Esophagus squamous epithelium (tissue), 5 donors: Measurements from ENCODE around the gene CPSF4. TPM values are rescaled to one million over a fixed set of nuclear protein-coding genes. Genes with fewer than 3 reads are reported as not detected.

Experiments used
- DNase-seq: peaks from one replicate; lab custom pipeline; 2025; lab: John Stamatoyannopoulos, UW
- H3K27ac ChIP-seq, 4 donors: fragments of 200-600 bp; sonication (generic); one replicate each; pipeline ENCODE4 v1.5.1; 2016 to 2019; ENCODE audit warnings: mild to moderate bottlenecking in 1 of 4
- H3K27me3 ChIP-seq, 4 donors: fragments of 200-600 bp; sonication (generic); 1 replicate in 3 of 4; 2 replicates in 1 of 4; pipeline versions ENCODE4 v1.5.1 to v1.6.0; 2017 to 2021; ENCODE audit warnings: antibody characterized with exemption in 1 of 4
- H3K36me3 ChIP-seq, 3 donors: fragments of 200-600 bp; sonication (generic); one replicate each; pipeline ENCODE4 v1.5.1; 2016 to 2019
- H3K4me1 ChIP-seq, 3 donors: fragments of 200-600 bp; sonication (generic); one replicate each; pipeline ENCODE4 v1.5.1; 2017 to 2019
- H3K4me3 ChIP-seq, 4 donors: fragments of 200-600 bp; sonication (generic); 1 replicate in 3 of 4; 2 replicates in 1 of 4; pipeline ENCODE4 v1.5.1; 2016 to 2019; ENCODE audit warnings: mild to moderate bottlenecking in 2 of 4, moderate library complexity in 1 of 4
- H3K9me3 ChIP-seq, 3 donors: fragments of 200-600 bp; sonication (generic); one replicate each; pipeline ENCODE4 v1.5.1; 2016 to 2019
- POLR2A ChIP-seq, 4 donors: fragments of 450-650 bp; IDR thresholded peaks; one replicate each; pipeline ENCODE4 v1.6.1; 2017; ENCODE audit warnings: antibody characterized with exemption in 4 of 4, mild to moderate bottlenecking in 4 of 4, moderate library complexity in 3 of 4
- WGBS, 2 donors: methylation state at CpG; one replicate each; pipeline ENCODE4 v1.1.5; 2018; 5-methylcytosine and 5-hydroxymethylcytosine counted together
- intact Hi-C: fragments of 100-400 bp; cut with DNase I; formaldehyde crosslinking; loops from one replicate; pipeline ENCODE4 v1.15.0; 2022
- total RNA-seq, 4 donors: library from RNA; depleted of rRNA; stranded (reverse); fragments of >200 nt; gene quantifications; one replicate each; pipeline ENCODE4 v1.1.0, GENCODE V29; 2016
- TF ChIP-seq, protein P1 (sequence below), 6 experiments: fragments of 450-650 bp in 4 of 6; fragments of 200-600 bp in 2 of 6; sonication (generic) in 2 of 6; IDR thresholded peaks; one replicate each; pipeline ENCODE4 v1.5.1; 2016 to 2019; ENCODE audit warnings: antibody characterized with exemption in 6 of 6, mild to moderate bottlenecking in 4 of 6, moderate library complexity in 4 of 6
- donor health status: DM: yes; HTN: yes; CAD: no.

The CPSF4 gene
- total RNA-seq, 4 donors from 2014 or later, result 15.1 to 29.2 (median 19.4) TPM

DNA sequence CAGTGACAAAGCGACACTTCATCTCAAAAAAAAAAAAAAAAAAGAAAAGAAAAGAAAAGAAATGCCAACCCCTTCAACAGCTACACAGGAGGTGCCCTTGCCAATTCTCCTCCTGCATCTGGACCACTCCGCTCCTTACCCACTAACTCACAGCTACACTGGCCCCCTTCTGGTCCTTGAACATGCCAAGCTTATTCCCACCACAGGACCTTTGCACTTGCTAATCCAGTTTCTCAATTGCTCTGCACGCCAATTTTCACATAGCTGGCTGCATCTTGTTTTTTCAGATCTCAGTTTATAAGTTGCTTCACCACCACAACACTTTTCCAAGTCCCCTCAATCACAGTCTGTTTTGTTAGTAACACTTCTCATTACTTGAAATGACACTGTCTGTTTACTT lies 35.9 kb upstream of the CPSF4 start:
- Histone ChIP-seq H3K27me3 (no peaks in the 10 kb centered on the region), H3K4me3 (no peak overlapping the region), H3K27ac (no peak overlapping the region), H3K9me3 (no peaks in the 10 kb centered on the region), H3K36me3 (peaks cover 25 to 79% (median 37%) of the 10 kb centered on the region in 3 donors), H3K4me1 (peaks cover 16 to 38% (median 17%) of the 10 kb centered on the region in 3 donors)
- TF ChIP-seq, protein P1, sequence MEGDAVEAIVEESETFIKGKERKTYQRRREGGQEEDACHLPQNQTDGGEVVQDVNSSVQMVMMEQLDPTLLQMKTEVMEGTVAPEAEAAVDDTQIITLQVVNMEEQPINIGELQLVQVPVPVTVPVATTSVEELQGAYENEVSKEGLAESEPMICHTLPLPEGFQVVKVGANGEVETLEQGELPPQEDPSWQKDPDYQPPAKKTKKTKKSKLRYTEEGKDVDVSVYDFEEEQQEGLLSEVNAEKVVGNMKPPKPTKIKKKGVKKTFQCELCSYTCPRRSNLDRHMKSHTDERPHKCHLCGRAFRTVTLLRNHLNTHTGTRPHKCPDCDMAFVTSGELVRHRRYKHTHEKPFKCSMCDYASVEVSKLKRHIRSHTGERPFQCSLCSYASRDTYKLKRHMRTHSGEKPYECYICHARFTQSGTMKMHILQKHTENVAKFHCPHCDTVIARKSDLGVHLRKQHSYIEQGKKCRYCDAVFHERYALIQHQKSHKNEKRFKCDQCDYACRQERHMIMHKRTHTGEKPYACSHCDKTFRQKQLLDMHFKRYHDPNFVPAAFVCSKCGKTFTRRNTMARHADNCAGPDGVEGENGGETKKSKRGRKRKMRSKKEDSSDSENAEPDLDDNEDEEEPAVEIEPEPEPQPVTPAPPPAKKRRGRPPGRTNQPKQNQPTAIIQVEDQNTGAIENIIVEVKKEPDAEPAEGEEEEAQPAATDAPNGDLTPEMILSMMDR (IDR thresholded peaks at IDR 0.05), result no peak
- TF ChIP-seq POLR2A (IDR thresholded peaks at IDR 0.05), result no peak
- WGBS, 2 donors, result 98% methylated on average over 3 of the region's 3 CpGs
- intact Hi-C loops, result no loop called here
- no peak for DNase-seq

DNA sequence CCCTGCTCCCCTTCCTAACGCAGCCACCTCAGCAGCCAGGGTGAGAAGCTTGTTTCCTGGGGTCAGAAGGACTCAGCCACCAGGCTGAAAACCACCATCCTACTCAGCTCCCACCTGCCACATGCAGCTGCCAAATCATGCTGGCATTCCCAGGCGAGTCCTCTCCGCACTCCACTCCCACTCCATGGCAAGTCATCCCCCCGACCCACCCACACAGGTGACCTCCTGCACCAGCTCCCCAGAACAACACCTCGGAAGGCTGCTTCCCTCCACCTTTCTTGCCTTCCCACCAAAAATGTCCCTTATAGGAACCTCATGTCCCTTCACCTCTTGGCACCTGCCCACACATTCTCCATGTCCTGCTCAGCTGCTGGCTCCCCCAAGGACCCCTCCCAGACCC lies 35.0 kb upstream of the CPSF4 start:
- no peaks in the 10 kb centered on the region for H3K27me3 ChIP-seq
- H3K9me3 ChIP-seq, result no peaks in the 10 kb centered on the region
- intact Hi-C loops, result no loop called here
- H3K27ac ChIP-seq, result no peak overlapping the region
- peaks cover 17 to 39% (median 17%) of the 10 kb centered on the region in 3 donors for H3K4me1 ChIP-seq
- WGBS, 2 donors, result 88 to 96% methylated on average over 5 of the region's 5 CpGs
- no peak for DNase-seq
- TF ChIP-seq POLR2A (IDR thresholded peaks at IDR 0.05), result no peak
- TF ChIP-seq, protein P1 (IDR thresholded peaks at IDR 0.05), result no peak
- H3K36me3 ChIP-seq, result peaks cover 21 to 70% (median 33%) of the 10 kb centered on the region in 3 donors
- no peak overlapping the region for H3K4me3 ChIP-seq

DNA sequence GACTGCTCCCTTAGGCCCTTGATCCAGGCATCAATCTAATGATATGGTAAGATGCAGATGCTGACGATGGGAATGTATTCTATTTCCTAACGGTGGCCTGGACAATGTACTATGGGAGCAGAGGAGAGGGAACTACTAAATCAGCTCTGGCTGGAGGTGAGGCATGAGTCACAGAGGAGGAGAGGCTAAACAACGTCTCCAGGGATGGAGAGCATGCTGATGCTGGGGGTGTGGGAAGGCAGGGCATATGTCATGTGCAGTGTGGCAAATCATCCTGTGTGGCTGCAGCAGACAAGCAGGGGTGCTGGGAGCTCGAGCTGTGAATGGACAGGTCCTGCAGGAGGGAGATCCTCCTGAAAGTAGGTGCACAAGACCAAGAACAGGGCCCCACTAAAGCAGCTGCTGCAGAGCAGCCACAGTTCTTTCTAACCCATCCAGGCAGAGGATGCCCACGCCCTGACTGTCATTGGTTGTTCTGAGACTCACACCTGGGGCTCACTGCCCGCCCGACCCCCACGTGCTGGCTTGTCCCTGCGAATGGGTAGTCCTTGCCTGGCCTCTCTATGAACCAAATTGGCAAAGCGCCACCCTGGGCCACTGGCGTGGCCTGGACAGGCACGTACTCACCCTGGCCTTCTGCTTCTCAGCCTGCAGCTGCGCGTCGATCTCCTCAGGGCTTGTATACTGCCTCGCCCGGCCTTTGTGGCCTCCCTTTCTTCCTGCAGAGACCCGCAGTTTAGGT lies 34.3 kb upstream of the CPSF4 start:
- intact Hi-C loops, result no loop called here
- H3K27ac ChIP-seq, result no peak overlapping the region
- 38 to 69% methylated on average over 3 to 18 of the region's 18 CpGs for WGBS, 2 donors
- no peaks in the 10 kb centered on the region for H3K9me3 ChIP-seq
- DNase-seq, result no peak
- TF ChIP-seq, protein P1 (IDR thresholded peaks at IDR 0.05), result no peak
- TF ChIP-seq POLR2A (IDR thresholded peaks at IDR 0.05), result no peak
- peaks cover 14 to 63% (median 28%) of the 10 kb centered on the region in 3 donors for H3K36me3 ChIP-seq
- H3K27me3 ChIP-seq, result no peaks in the 10 kb centered on the region
- no peak overlapping the region for H3K4me3 ChIP-seq
- peaks cover 17 to 41% (median 17%) of the 10 kb centered on the region in 3 donors for H3K4me1 ChIP-seq

DNA sequence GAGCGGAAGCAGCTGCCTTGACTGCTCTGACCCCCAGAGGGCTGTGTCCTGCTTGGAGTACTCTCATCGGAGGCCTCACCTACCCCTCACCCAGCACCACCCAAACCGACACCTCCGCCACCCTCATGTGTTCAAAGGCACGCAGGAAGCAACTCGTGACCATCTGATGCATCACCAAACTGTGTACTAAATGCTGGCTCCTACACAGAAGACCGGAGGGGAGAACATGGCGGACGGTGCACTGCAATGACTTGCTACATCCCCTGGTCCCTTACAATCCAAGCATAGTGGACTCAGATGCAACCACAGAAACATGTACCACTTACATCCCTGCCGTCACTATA lies 33.8 kb upstream of the CPSF4 start:
- Histone ChIP-seq H3K36me3 (peaks cover 9 to 58% (median 23%) of the 10 kb centered on the region in 3 donors), H3K4me1 (peaks cover 19 to 46% (median 20%) of the 10 kb centered on the region in 3 donors), H3K27me3 (no peaks in the 10 kb centered on the region), H3K4me3 (no peak overlapping the region), H3K27ac (no peak overlapping the region), H3K9me3 (no peaks in the 10 kb centered on the region)
- 82 to 89% methylated on average over 8 of the region's 10 CpGs for WGBS, 2 donors
- no peak for DNase-seq
- no peak for TF ChIP-seq POLR2A (IDR thresholded peaks at IDR 0.05)
- TF ChIP-seq, protein P1 (IDR thresholded peaks at IDR 0.05), result no peak
- intact Hi-C loops, result no loop called here

DNA sequence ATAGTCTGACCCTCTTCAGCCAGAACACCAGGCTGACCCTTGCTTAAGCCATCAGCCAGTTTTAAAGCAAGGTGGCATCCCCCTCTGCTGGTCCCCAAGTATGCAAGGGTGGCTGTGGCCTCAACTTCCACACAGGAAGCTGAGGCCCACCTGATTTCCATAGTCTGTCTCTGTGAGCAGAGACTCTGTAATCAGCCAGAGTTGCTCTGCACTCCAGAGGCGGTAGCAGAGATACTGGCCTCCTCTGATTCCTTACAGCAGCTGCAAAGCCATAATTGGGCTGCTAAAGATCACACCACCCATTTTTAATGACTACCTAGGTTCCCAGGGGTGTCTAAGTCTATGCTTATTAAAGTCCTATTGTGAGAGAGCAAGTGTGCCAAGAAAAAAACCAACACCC lies 32.2 kb upstream of the CPSF4 start:
- Histone ChIP-seq H3K9me3 (no peaks in the 10 kb centered on the region), H3K27me3 (no peaks in the 10 kb centered on the region), H3K4me1 (peaks cover 22 to 58% (median 24%) of the 10 kb centered on the region in 3 donors), H3K27ac (peak overlapping the region in 1 of 4 donors; percentile 98), H3K36me3 (peaks cover 6 to 56% (median 20%) of the 10 kb centered on the region in 3 donors), H3K4me3 (peak overlapping the region in 1 of 4 donors; percentile 74)
- 70 to 83% methylated on average over 1 of the region's 1 CpG for WGBS, 2 donors
- no peak for DNase-seq
- intact Hi-C loops, result no loop called here
- TF ChIP-seq, protein P1 (IDR thresholded peaks at IDR 0.05), result no peak
